Measurements from ENCODE around the gene MEGF11.

The MEGF11 gene

DNA sequence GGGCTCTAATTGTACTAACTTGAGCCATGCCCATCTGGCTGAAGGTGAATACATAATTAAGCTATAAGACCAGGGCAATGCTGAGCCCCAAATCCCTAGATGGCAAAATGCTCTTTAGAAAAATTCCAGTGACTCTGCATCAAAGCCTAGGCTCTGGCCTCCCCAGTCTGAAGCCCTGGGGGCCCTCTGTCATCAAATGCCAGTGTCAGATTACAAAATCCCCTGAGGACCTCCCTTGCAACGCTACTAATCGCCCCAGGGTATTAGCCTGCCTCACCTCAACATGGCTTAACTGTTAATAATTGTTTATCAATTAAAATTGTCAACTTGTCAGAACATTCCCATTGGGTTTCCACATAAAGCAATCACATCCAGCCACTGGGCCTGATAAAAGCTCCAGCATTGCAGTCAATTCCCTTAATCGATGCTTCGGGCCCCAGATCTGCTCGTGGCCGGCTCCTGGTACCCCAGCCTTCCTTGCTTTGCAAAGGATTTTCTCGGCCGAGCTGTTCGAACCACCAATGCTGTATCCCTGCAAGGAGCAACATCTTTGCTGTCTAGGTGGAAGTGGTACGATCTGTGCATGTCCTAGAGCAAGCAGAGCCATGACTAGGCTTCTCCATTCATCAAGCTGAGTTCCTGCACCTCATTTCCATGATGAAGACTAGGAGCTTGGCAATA is 151.7 kb downstream of the MEGF11 start:
- Histone ChIP-seq H2BK5ac (ENCODE audit: low read length) (no peak overlapping the region), H2BK120ac (ENCODE audit: low read depth, low read length) (no peak overlapping the region), H3K4me2 (ENCODE audit: low read length) (no peak overlapping the region), H3K79me2 (ENCODE audit: control insufficient read depth, insufficient read depth, low read length) (no peaks in the 10 kb centered on the region), H2BK15ac (replicated peaks; ENCODE audit: low read depth) (no peak overlapping the region), H4K5ac (ENCODE audit: low read length) (no peak overlapping the region), H3K79me1 (ENCODE audit: low read length) (no peaks in the 10 kb centered on the region), H3K36me3 (ENCODE audit: control insufficient read depth, insufficient read depth, low read length) (no peaks in the 10 kb centered on the region), H3K27me3 (ENCODE audit: insufficient read depth, low read length, poor library complexity) (no peaks in the 10 kb centered on the region), H3K18ac (ENCODE audit: low read length) (no peak overlapping the region), H3K27ac (ENCODE audit: low read depth, low read length) (no peak overlapping the region), H4K8ac (ENCODE audit: low read depth, low read length) (no peak overlapping the region), H3K23ac (ENCODE audit: low read length) (no peak overlapping the region), H3K56ac (ENCODE audit: low read length) (no peak overlapping the region), H3K9ac (ENCODE audit: low read length) (no peak overlapping the region), H3K4ac (ENCODE audit: low read depth, low read length) (no peak overlapping the region), H3K4me3 (ENCODE audit: low read length) (no peak overlapping the region), H3K4me1 (ENCODE audit: control insufficient read depth, low read depth, low read length) (peaks cover 2% of the 10 kb centered on the region), H2AK5ac (ENCODE audit: low read length) (no peak overlapping the region)
- peak; percentile 67 for DNase-seq
- no CpG with 5 or more reads among the region's 10 CpGs for WGBS (ENCODE audit: extremely low coverage, insufficient coverage, low lambda C conversion rate)

DNA sequence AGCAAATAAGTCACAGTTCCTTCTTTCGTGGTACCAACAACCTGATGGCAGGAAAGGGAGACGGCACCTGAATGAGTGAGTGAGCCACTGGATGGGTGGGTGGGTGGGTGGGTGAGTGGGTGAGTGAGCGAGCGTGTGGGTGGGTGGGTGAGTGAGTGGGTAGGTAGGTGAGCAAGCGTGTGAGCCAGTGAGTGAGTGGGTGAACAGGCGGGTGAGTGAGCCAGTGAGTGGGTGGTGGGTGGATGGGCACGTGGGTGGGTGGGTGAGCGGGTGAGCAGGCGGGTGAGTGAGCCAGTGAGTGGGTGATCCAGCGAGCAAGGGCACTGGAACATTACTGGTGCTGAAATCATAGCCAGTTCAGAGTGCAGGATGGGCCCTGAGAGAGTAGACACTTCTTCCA is 152.8 kb downstream of the MEGF11 start:
- no peak overlapping the region for H2BK15ac ChIP-seq (replicated peaks; ENCODE audit: low read depth)
- no peak overlapping the region for H3K4ac ChIP-seq (ENCODE audit: low read depth, low read length)
- no peaks in the 10 kb centered on the region for H3K79me2 ChIP-seq (ENCODE audit: control insufficient read depth, insufficient read depth, low read length)
- H3K4me3 ChIP-seq (ENCODE audit: low read length) = no peak overlapping the region
- no peak for DNase-seq
- peaks cover 2% of the 10 kb centered on the region for H3K4me1 ChIP-seq (ENCODE audit: control insufficient read depth, low read depth, low read length)
- WGBS (ENCODE audit: extremely low coverage, insufficient coverage, low lambda C conversion rate) = no CpG with 5 or more reads among the region's 10 CpGs
- H4K5ac ChIP-seq (ENCODE audit: low read length) = no peak overlapping the region
- H3K27me3 ChIP-seq (ENCODE audit: insufficient read depth, low read length, poor library complexity) = no peaks in the 10 kb centered on the region
- H3K4me2 ChIP-seq (ENCODE audit: low read length) = no peak overlapping the region
- no peak overlapping the region for H3K18ac ChIP-seq (ENCODE audit: low read length)
- no peaks in the 10 kb centered on the region for H3K36me3 ChIP-seq (ENCODE audit: control insufficient read depth, insufficient read depth, low read length)
- H3K79me1 ChIP-seq (ENCODE audit: low read length) = no peaks in the 10 kb centered on the region
- no peak overlapping the region for H2BK5ac ChIP-seq (ENCODE audit: low read length)
- H3K27ac ChIP-seq (ENCODE audit: low read depth, low read length) = no peak overlapping the region
- no peak overlapping the region for H4K8ac ChIP-seq (ENCODE audit: low read depth, low read length)
- H2AK5ac ChIP-seq (ENCODE audit: low read length) = no peak overlapping the region
- no peak overlapping the region for H2BK120ac ChIP-seq (ENCODE audit: low read depth, low read length)
- H3K23ac ChIP-seq (ENCODE audit: low read length) = no peak overlapping the region
- H3K56ac ChIP-seq (ENCODE audit: low read length) = no peak overlapping the region
- no peak overlapping the region for H3K9ac ChIP-seq (ENCODE audit: low read length)

DNA sequence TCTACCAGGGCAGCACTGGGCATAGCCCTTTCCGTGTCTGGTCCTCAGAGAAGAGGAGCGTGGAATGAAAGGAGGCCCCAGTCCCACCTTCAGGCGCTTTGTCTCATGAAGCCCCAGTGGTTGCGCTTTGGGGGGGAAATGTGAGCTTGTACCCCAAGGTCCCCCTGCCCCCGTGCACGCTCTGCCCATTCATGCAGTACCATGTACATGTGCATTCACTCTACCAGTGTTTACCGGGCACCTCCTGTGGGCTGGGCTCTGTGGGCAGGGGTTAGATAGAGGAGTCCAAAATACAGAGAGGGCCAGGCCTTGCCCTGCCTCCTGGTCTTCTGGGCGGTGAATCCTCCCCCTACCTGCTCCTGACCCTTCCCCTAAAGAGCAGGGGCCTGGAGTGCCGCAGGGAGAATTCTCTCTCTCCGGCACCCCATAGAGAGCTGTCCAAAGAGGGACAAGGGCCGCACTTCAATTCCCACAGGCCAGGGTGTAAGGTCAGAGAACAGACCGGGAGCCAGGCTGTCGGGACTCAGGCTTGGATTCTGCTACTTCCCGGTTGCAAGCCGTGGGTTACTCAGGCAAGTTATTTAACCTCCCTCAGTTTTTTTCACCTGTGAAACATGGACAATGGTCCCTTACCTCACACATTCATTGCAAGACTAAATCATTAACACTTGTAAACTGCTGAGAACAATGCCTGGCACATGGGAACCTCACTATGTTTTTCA is 153.4 kb downstream of the MEGF11 start:
- Histone ChIP-seq H3K27ac (ENCODE audit: low read depth, low read length) (no peak overlapping the region), H3K27me3 (ENCODE audit: insufficient read depth, low read length, poor library complexity) (no peaks in the 10 kb centered on the region), H3K56ac (ENCODE audit: low read length) (peak overlapping the region; percentile 49), H3K4me1 (ENCODE audit: control insufficient read depth, low read depth, low read length) (peaks cover 2% of the 10 kb centered on the region), H3K4me3 (ENCODE audit: low read length) (no peak overlapping the region), H4K5ac (ENCODE audit: low read length) (no peak overlapping the region), H3K18ac (ENCODE audit: low read length) (no peak overlapping the region), H3K4me2 (ENCODE audit: low read length) (no peak overlapping the region), H3K4ac (ENCODE audit: low read depth, low read length) (no peak overlapping the region), H2BK15ac (replicated peaks; ENCODE audit: low read depth) (no peak overlapping the region), H3K79me2 (ENCODE audit: control insufficient read depth, insufficient read depth, low read length) (no peaks in the 10 kb centered on the region), H2BK5ac (ENCODE audit: low read length) (peak overlapping the region; percentile 14), H3K23ac (ENCODE audit: low read length) (no peak overlapping the region), H3K9ac (ENCODE audit: low read length) (no peak overlapping the region), H2BK120ac (ENCODE audit: low read depth, low read length) (no peak overlapping the region), H3K79me1 (ENCODE audit: low read length) (no peaks in the 10 kb centered on the region), H4K8ac (ENCODE audit: low read depth, low read length) (no peak overlapping the region), H2AK5ac (ENCODE audit: low read length) (no peak overlapping the region), H3K36me3 (ENCODE audit: control insufficient read depth, insufficient read depth, low read length) (no peaks in the 10 kb centered on the region)
- no peak for DNase-seq
- no CpG with 5 or more reads among the region's 15 CpGs for WGBS (ENCODE audit: extremely low coverage, insufficient coverage, low lambda C conversion rate)

DNA sequence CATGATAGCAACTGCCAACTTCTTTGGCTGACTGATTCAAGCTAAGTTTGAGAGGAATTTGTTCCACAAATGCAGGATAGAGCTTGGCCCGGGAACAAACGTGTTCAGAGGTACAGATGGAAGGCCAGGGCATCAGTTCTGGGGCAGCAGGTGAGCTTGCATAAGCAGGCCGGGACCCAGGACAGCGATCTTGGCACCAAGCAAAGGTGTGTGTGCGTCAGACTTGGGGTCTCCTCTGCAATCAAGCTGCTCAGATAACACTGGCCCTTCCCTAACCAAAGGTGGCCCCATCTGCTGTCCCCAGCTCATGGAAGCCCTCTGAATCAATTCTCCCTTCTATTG is 155.6 kb downstream of the MEGF11 start:
- Histone ChIP-seq H4K5ac (ENCODE audit: low read length) (no peak overlapping the region), H3K27ac (ENCODE audit: low read depth, low read length) (no peak overlapping the region), H2BK120ac (ENCODE audit: low read depth, low read length) (no peak overlapping the region), H3K79me1 (ENCODE audit: low read length) (no peaks in the 10 kb centered on the region), H3K4me2 (ENCODE audit: low read length) (no peak overlapping the region), H2AK5ac (ENCODE audit: low read length) (no peak overlapping the region), H2BK15ac (replicated peaks; ENCODE audit: low read depth) (no peak overlapping the region), H3K56ac (ENCODE audit: low read length) (no peak overlapping the region), H3K36me3 (ENCODE audit: control insufficient read depth, insufficient read depth, low read length) (no peaks in the 10 kb centered on the region), H3K4me1 (ENCODE audit: control insufficient read depth, low read depth, low read length) (peaks cover 2% of the 10 kb centered on the region), H3K18ac (ENCODE audit: low read length) (no peak overlapping the region), H2BK5ac (ENCODE audit: low read length) (no peak overlapping the region), H3K4me3 (ENCODE audit: low read length) (no peak overlapping the region), H4K8ac (ENCODE audit: low read depth, low read length) (no peak overlapping the region), H3K23ac (ENCODE audit: low read length) (no peak overlapping the region), H3K9ac (ENCODE audit: low read length) (no peak overlapping the region), H3K27me3 (ENCODE audit: insufficient read depth, low read length, poor library complexity) (no peaks in the 10 kb centered on the region), H3K79me2 (ENCODE audit: control insufficient read depth, insufficient read depth, low read length) (no peaks in the 10 kb centered on the region), H3K4ac (ENCODE audit: low read depth, low read length) (no peak overlapping the region)
- DNase-seq = no peak
- no CpG with 5 or more reads among the region's 5 CpGs for WGBS (ENCODE audit: extremely low coverage, insufficient coverage, low lambda C conversion rate)

DNA sequence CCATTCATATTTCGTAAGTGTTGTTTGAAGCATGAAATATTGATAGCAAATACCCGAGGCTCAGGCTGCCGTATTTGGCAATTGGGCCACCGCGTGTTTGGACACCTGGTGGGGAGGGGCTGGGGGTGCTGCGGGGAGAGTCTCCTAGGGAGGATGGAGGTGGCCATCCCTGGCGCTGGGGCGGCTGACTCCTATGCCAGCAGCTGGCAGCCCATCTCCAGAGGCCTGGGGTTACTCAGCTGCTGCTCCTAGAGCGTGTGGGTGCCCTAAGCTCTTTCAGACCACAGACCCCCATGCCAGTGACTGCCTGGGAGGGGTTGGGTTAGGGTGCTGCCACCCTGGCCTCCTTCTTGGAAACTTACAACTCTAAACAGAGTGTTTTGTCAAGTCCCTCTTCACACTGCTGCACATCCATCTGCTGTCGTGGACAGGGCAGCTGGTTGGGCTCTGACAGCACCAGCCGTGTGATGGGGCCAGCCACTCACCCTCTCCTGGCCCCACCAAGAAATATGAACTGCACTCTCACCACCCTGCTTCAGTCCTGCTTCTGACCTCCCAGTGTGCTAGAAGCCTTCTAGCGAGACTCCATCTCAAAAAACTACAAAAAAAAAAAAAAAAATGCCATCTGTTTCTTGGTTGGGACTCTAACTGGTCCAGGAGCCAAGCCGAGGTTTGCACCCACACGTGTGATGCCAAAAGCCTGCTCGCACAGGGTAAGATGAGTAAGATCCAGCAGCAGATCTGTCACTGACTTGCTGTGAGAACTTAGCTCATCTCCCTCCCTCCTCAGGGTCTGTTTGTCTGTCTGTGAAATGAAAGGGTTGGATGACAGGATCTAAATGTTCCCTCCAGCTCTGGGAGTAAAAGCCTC is 156.2 kb downstream of the MEGF11 start:
- Histone ChIP-seq H2BK120ac (ENCODE audit: low read depth, low read length) (no peak overlapping the region), H4K8ac (ENCODE audit: low read depth, low read length) (no peak overlapping the region), H3K4me2 (ENCODE audit: low read length) (no peak overlapping the region), H3K79me2 (ENCODE audit: control insufficient read depth, insufficient read depth, low read length) (no peaks in the 10 kb centered on the region), H3K9ac (ENCODE audit: low read length) (no peak overlapping the region), H3K36me3 (ENCODE audit: control insufficient read depth, insufficient read depth, low read length) (no peaks in the 10 kb centered on the region), H3K4ac (ENCODE audit: low read depth, low read length) (no peak overlapping the region), H3K27ac (ENCODE audit: low read depth, low read length) (no peak overlapping the region), H3K4me3 (ENCODE audit: low read length) (no peak overlapping the region), H3K79me1 (ENCODE audit: low read length) (no peaks in the 10 kb centered on the region), H3K23ac (ENCODE audit: low read length) (no peak overlapping the region), H3K56ac (ENCODE audit: low read length) (no peak overlapping the region), H2BK5ac (ENCODE audit: low read length) (no peak overlapping the region), H3K18ac (ENCODE audit: low read length) (no peak overlapping the region), H3K27me3 (ENCODE audit: insufficient read depth, low read length, poor library complexity) (no peaks in the 10 kb centered on the region), H4K5ac (ENCODE audit: low read length) (no peak overlapping the region), H3K4me1 (ENCODE audit: control insufficient read depth, low read depth, low read length) (peaks cover 2% of the 10 kb centered on the region), H2BK15ac (replicated peaks; ENCODE audit: low read depth) (no peak overlapping the region), H2AK5ac (ENCODE audit: low read length) (no peak overlapping the region)
- DNase-seq = no peak
- WGBS (ENCODE audit: extremely low coverage, insufficient coverage, low lambda C conversion rate) = no CpG with 5 or more reads among the region's 15 CpGs
